CD4-positive, alpha-beta T cell treated with Interleukin-4 for 4 hours (primary cell): ENCODE measurements around the gene SMIM11.
"Not testable (repeated sequence)": the region's sequence is repeated elsewhere in the genome, so short reads cannot be mapped to it uniquely, and the experiment has no call there.

Experiments used
- DNase-seq: peaks from one replicate; pipeline ENCODE4 v3.0.0-alpha.2; 2020

The SMIM11 gene

DNA sequence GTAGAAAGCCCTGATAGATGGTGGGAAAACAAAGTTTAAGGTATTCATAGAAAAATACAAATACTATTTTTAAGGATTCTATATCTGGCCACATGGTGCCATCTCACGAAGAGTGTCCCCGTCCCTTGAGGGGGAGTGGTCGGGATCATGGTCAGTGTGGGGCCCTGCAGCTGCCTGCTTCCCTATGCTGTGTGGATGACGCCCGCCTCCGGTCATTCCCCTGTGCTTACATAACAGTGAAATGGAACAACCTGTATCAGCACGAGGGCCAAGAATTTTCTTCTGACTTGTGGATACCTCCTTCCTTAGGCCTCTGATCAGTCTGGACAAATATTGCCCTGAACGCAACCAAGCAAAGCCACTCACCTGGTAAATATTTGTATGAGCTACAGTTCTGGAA lies 52.0 kb downstream of the SMIM11 start:
- not testable (repeated sequence) for DNase-seq

DNA sequence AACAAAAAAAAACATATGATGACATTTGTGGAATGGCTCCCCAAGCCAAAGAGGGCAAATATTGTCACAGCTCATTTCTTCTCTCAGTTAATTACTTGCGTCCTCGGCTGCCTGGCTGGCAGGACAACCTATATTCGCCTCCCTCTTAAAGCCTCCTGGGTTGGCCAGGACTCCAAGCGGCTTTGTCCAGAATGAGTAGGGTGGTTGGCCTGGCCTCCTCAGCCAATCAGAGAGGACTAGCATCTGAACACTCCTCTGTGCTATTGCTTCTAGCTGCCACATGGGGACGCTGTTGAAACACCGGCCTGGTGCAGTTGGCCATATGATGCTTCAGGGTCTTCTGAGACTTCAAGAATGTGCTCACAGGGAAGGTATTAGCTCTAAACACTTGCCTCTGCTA lies 53.1 kb downstream of the SMIM11 start:
- not testable (repeated sequence) for DNase-seq

DNA sequence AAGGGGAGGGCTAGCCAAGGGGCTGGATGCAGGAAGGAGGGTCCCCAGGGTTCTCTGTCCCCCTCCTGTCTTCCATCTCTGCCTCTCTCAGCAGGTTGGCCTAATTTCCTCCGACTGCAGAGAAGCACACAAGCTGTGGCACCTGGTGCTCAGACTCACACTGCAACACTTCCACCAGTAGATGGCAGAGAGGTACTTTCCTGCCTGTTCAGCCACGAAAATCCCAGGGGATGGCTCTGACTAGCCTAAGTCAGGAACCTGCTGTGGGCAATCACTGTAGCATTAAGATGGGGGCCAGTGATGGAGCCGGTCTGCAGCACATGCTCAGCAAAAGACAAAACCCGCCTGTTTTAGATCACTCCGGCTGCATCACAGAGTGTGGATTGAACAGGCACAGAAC lies 54.4 kb downstream of the SMIM11 start:
- not testable (repeated sequence) for DNase-seq
